Neural cell (in vitro differentiated cells): ENCODE results near the gene TPP1.

Source experiments
- EP300 ChIP-seq: fragments of 450-650 bp; conservative IDR thresholded peaks from 2 replicates; pipeline ENCODE4 v1.6.1; 2014; ENCODE audit warnings: antibody characterized with exemption, mild to moderate bottlenecking, moderate library complexity; ENCODE audit not compliant: poor library complexity, severe bottlenecking
- EZH2 ChIP-seq: fragments of 200-600, 300-800 bp; shearing (Covaris generic), sonication (generic); IDR thresholded peaks from 2 replicates; pipeline ENCODE4 v1.6.1; 2014; ENCODE audit warnings: antibody characterized with exemption, low read length, borderline replicate concordance, mild to moderate bottlenecking; ENCODE audit not compliant: insufficient read depth, poor library complexity, severe bottlenecking
- TF ChIP-seq, protein P1 (sequence below): fragments of 450-650 bp; IDR thresholded peaks from 2 replicates; pipeline ENCODE4 v1.5.1; 2014; ENCODE audit warnings: antibody characterized with exemption, mild to moderate bottlenecking, moderate library complexity; ENCODE audit not compliant: poor library complexity, severe bottlenecking

DNA sequence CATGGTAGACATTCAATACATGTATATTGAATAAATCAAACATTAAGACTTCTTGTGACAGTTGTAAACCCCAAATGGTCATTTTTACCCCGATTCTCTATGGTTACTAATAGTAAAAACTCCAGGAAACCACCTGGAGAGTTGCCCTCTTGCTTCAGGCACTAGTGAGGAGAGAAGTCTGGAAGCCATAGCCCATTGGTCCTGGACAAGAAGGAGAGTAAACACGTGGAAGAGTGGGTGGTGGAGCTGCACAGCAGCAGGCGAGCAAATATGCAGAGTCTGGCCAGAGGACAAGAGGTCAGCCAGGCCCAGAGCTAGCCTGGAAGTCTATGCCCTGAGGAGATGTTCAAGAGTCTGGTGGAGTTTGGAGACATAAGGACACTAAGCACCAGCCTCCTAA is 18.6 kb upstream of the TPP1 start:
- TF ChIP-seq EZH2, result no peak
- TF ChIP-seq, protein P1, sequence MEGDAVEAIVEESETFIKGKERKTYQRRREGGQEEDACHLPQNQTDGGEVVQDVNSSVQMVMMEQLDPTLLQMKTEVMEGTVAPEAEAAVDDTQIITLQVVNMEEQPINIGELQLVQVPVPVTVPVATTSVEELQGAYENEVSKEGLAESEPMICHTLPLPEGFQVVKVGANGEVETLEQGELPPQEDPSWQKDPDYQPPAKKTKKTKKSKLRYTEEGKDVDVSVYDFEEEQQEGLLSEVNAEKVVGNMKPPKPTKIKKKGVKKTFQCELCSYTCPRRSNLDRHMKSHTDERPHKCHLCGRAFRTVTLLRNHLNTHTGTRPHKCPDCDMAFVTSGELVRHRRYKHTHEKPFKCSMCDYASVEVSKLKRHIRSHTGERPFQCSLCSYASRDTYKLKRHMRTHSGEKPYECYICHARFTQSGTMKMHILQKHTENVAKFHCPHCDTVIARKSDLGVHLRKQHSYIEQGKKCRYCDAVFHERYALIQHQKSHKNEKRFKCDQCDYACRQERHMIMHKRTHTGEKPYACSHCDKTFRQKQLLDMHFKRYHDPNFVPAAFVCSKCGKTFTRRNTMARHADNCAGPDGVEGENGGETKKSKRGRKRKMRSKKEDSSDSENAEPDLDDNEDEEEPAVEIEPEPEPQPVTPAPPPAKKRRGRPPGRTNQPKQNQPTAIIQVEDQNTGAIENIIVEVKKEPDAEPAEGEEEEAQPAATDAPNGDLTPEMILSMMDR, result no peak
- no peak for TF ChIP-seq EP300
